DOHH2 (cell line): ENCODE measurements around the gene CCDC39.
"Not testable (repeated sequence)": the region's sequence is repeated elsewhere in the genome, so short reads cannot be mapped to it uniquely, and the experiment has no call there.

Experiments used
- H3F3A ChIP-seq: fragments of 200-600 bp; sonication (generic), shearing (Covaris generic); 2 replicates; pipeline ENCODE4 v1.6.0; 2016; ENCODE audit warnings: antibody characterized with exemption, mild to moderate bottlenecking; ENCODE audit not compliant: control insufficient read depth, insufficient read depth
- H3K27ac ChIP-seq: fragments of 200-600 bp; sonication (generic); 2 replicates; pipeline ENCODE4 v1.5.1; 2014; ENCODE audit warnings: low read depth, mild to moderate bottlenecking, low read length, moderate library complexity
- H3K27me3 ChIP-seq: fragments of 200-600 bp; sonication (generic); 2 replicates; pipeline ENCODE4 v1.6.1; 2014; ENCODE audit warnings: mild to moderate bottlenecking, low read length, mixed read lengths; ENCODE audit not compliant: control insufficient read depth
- H3K36me3 ChIP-seq: fragments of 200-600 bp; sonication (generic); 2 replicates; pipeline ENCODE4 v1.6.1; 2014; ENCODE audit warnings: mild to moderate bottlenecking, low read length, moderate library complexity, mixed read lengths; ENCODE audit not compliant: control insufficient read depth
- H3K4me1 ChIP-seq: fragments of 200-600 bp; sonication (generic); 2 replicates; pipeline ENCODE4 v1.6.1; 2014; ENCODE audit warnings: mild to moderate bottlenecking, low read length, mixed read lengths; ENCODE audit not compliant: control insufficient read depth
- H3K4me2 ChIP-seq: fragments of 200-600 bp; sonication (generic); 2 replicates; pipeline ENCODE4 v1.6.0; 2014; ENCODE audit warnings: mild to moderate bottlenecking, low read length, moderate library complexity
- H3K4me3 ChIP-seq: fragments of 200-600 bp; sonication (generic); 2 replicates; pipeline ENCODE4 v1.5.1; 2014; ENCODE audit warnings: mild to moderate bottlenecking, low read length, mixed read lengths
- H3K79me2 ChIP-seq: fragments of 200-600 bp; sonication (generic); 2 replicates; pipeline ENCODE4 v1.6.1; 2014; ENCODE audit warnings: mild to moderate bottlenecking, low read length, mixed read lengths; ENCODE audit not compliant: control insufficient read depth
- H3K9me2 ChIP-seq: fragments of 200-600 bp; sonication (generic); replicated peaks from 2 replicates; pipeline ENCODE4 v1.6.1; 2014; ENCODE audit warnings: mild to moderate bottlenecking, low read length, mixed read lengths; ENCODE audit not compliant: control insufficient read depth
- H3K9me3 ChIP-seq: fragments of 200-600 bp; sonication (generic); 2 replicates; pipeline ENCODE4 v1.6.1; 2014; ENCODE audit warnings: antibody characterized with exemption, low read length, mixed read lengths; ENCODE audit not compliant: control insufficient read depth, insufficient read depth
- H4K20me1 ChIP-seq: fragments of 200-600 bp; sonication (generic); 2 replicates; pipeline ENCODE4 v1.6.0; 2014; ENCODE audit warnings: low read depth, mild to moderate bottlenecking, antibody characterized with exemption, low read length, moderate library complexity; ENCODE audit not compliant: control insufficient read depth, insufficient read depth
- CTCF ChIP-seq: fragments of 200-600 bp; sonication (generic); IDR thresholded peaks from one replicate; pipeline ENCODE4 v1.5.1; 2014; ENCODE audit warnings: antibody characterized with exemption, mild to moderate bottlenecking, low read depth, low read length; ENCODE audit not compliant: poor library complexity, severe bottlenecking
- EZH2phosphoT487 ChIP-seq: fragments of 200-600 bp; sonication (generic); IDR thresholded peaks from 2 replicates; pipeline ENCODE4 v1.6.1; 2017; ENCODE audit warnings: borderline replicate concordance, mild to moderate bottlenecking, antibody characterized with exemption, low read length, moderate library complexity, mixed read lengths

The CCDC39 gene

GRCh38 chr3:180624714-180625113, 54.6 kb downstream of the CCDC39 start:
- Histone ChIP-seq H3K9me2 (no peaks in the 10 kb centered on the region), H3K79me2 (no peaks in the 10 kb centered on the region), H3K27ac (no peak overlapping the region), H3K4me3 (no peak overlapping the region), H3K27me3 (no peaks in the 10 kb centered on the region), H3K4me1 (no peaks in the 10 kb centered on the region), H3K9me3 (no peaks in the 10 kb centered on the region), H4K20me1 (no peaks in the 10 kb centered on the region), H3K36me3 (no peaks in the 10 kb centered on the region; the same call in 1 of the 2 replicates), H3K4me2 (no peak overlapping the region), H3F3A (no peaks in the 10 kb centered on the region)
- no peak for TF ChIP-seq EZH2phosphoT487
- TF ChIP-seq CTCF, result no peak

GRCh38 chr3:180619723-180620122, 59.6 kb downstream of the CCDC39 start:
- peaks cover 7% of the 10 kb centered on the region for H3K36me3 ChIP-seq
- no peaks in the 10 kb centered on the region for H3K79me2 ChIP-seq
- no peak overlapping the region for H3K27ac ChIP-seq
- TF ChIP-seq EZH2phosphoT487 (no peak), CTCF (no peak)
- H3K27me3 ChIP-seq, result no peaks in the 10 kb centered on the region
- H3K4me2 ChIP-seq, result no peak overlapping the region
- H4K20me1 ChIP-seq, result no peaks in the 10 kb centered on the region
- H3K4me1 ChIP-seq, result no peaks in the 10 kb centered on the region
- H3K9me2 ChIP-seq, result no peaks in the 10 kb centered on the region
- H3K9me3 ChIP-seq, result no peaks in the 10 kb centered on the region
- H3K4me3 ChIP-seq, result no peak overlapping the region
- 0 out of 2 replicates have a peak, but pooled peaks cover 3% of the 10 kb centered on the region for H3F3A ChIP-seq

- H4K20me1 ChIP-seq, H3K79me2 ChIP-seq, H3K27ac ChIP-seq, H3K27me3 ChIP-seq, H3K9me3 ChIP-seq, H3K9me2 ChIP-seq, H3F3A ChIP-seq, H3K4me1 ChIP-seq, H3K4me2 ChIP-seq, H3K4me3 ChIP-seq: not testable (repeated sequence)
- H3K36me3 ChIP-seq, result peaks cover 14% of the 10 kb centered on the region
These were observed 60.7 kb downstream of the CCDC39 start for GRCh38 chr3:180618563-180618962.

GRCh38 chr3:180617049-180617448, 62.2 kb downstream of the CCDC39 start:
- no peaks in the 10 kb centered on the region for H3K4me1 ChIP-seq
- H3K9me3 ChIP-seq, result no peaks in the 10 kb centered on the region
- no peaks in the 10 kb centered on the region for H3K79me2 ChIP-seq
- no peak overlapping the region for H3K4me2 ChIP-seq
- peaks cover 28% of the 10 kb centered on the region for H3K36me3 ChIP-seq
- H3K9me2 ChIP-seq, result no peaks in the 10 kb centered on the region
- no peaks in the 10 kb centered on the region for H4K20me1 ChIP-seq
- H3K4me3 ChIP-seq, result no peak overlapping the region
- no peak for TF ChIP-seq EZH2phosphoT487
- TF ChIP-seq CTCF, result no peak
- H3F3A ChIP-seq, result 0 out of 2 replicates have a peak, but pooled peaks cover 5% of the 10 kb centered on the region
- no peaks in the 10 kb centered on the region for H3K27me3 ChIP-seq
- H3K27ac ChIP-seq, result no peak overlapping the region
